Heart right ventricle (tissue), 16 donors: ENCODE data around the gene RAB6C. TPM values are rescaled to one million over a fixed set of nuclear protein-coding genes. Genes with fewer than 3 reads are reported as not detected.
"Not testable (repeated sequence)": the region's sequence is repeated elsewhere in the genome, so short reads cannot be mapped to it uniquely, and the experiment has no call there.

ENCODE experiments used
- ATAC-seq, 8 donors: fragments of 200-7000 bp; cut with Tn5 transposase; one replicate each; pipeline ENCODE4 v1.9.1; 2020; ENCODE audit warnings: mild to moderate bottlenecking in 8 of 8, moderate library complexity in 8 of 8, moderate number of reproducible peaks in 1 of 8
- DNase-seq, 2 donors: peaks; one replicate each; pipeline ENCODE4 v3.0.0-alpha.2; 2020
- H3K27ac ChIP-seq, 10 donors: fragments of 200-600 bp; sonication (generic) in 2 of 10; one replicate each; pipeline versions ENCODE4 v1.5.0 to v1.8.0; 2020 to 2022; ENCODE audit warnings: mild to moderate bottlenecking in 3 of 10
- H3K27me3 ChIP-seq, 7 donors: fragments of 200-600 bp; one replicate each; pipeline ENCODE4 v1.8.0; 2021 to 2022; ENCODE audit warnings: mild to moderate bottlenecking in 2 of 7
- H3K36me3 ChIP-seq, 9 donors: fragments of 200-600 bp; sonication (generic) in 1 of 9; one replicate each; pipeline versions ENCODE4 v1.5.0 to v1.8.0; 2020 to 2022; ENCODE audit warnings: mild to moderate bottlenecking in 2 of 9
- H3K4me1 ChIP-seq, 9 donors: fragments of 200-600 bp; sonication (generic) in 1 of 9; one replicate each; pipeline versions ENCODE4 v1.5.0 to v1.8.0; 2020 to 2022; ENCODE audit warnings: mild to moderate bottlenecking in 4 of 9
- H3K4me3 ChIP-seq, 10 donors: fragments of 200-600 bp; sonication (generic) in 2 of 10; one replicate each; pipeline versions ENCODE4 v1.5.0 to v1.8.0; 2020 to 2022; ENCODE audit warnings: mild to moderate bottlenecking in 7 of 10, moderate library complexity in 2 of 10
- H3K9me3 ChIP-seq, 11 donors: fragments of 200-600 bp in 10 of 11; sonication (generic) in 2 of 11; one replicate each; pipeline versions ENCODE4 v1.5.0 to v1.8.0; 2013 to 2022; ENCODE audit warnings: mild to moderate bottlenecking in 2 of 11, control low read depth in 1 of 11, moderate library complexity in 1 of 11
- WGBS, 2 donors: extraction: QIAGEN DNeasy Blood & Tissue Kit; methylation state at CpG; one replicate each; pipeline ENCODE4 v1.1.7; 2013; ENCODE audit warnings: inconsistent platforms in 1 of 2; 5-methylcytosine and 5-hydroxymethylcytosine counted together
- intact Hi-C, 10 donors: fragments of 100-400 bp; cut with DNase I; formaldehyde crosslinking; loops; one replicate each; pipeline versions ENCODE4 v1.11.1 to v1.14.2; 2022
- polyA plus RNA-seq, 2 donors: library from polyadenylated mRNA; stranded (reverse); fragments of 200-250 nt; gene quantifications; one replicate each; pipeline ENCODE4 v1.2.3, GENCODE V29; 2013
- total RNA-seq, 10 donors: library from RNA; stranded (reverse); fragmentation: NEBNext Ultra II Directional in 3 of 10; extraction: Animal tissue kit (Norgen Biotek cat#: 25700) in 3 of 10; gene quantifications; one replicate each; pipeline versions ENCODE4 v1.2.1 to v1.2.4, GENCODE V29; 2021 to 2023
- TF ChIP-seq, protein P1 (sequence below), 9 donors: fragments of 200-600 bp; sonication (generic) in 2 of 9; IDR thresholded peaks; one replicate each; pipeline versions ENCODE4 v1.5.0 to v1.8.0; 2021 to 2022; ENCODE audit warnings: antibody characterized with exemption in 9 of 9, mild to moderate bottlenecking in 5 of 9, moderate library complexity in 1 of 9
- donor health status: Arrhythmogenic right ventricular cardiomyopathy.
- donor health status: ischemic (EF 13 %, LVEDD 7.1; RV severe dilation, severe dysfunction).
- donor health status: healthy with polysubstance abuse.
- donor health status: DM: no; HTN: yes; CAD: no.
- donor health status: DM: no; HTN: no; CAD: no.
- donor health status: ischemic (EF 25% LVEDD 6.9; RV normal size, moderate dysfunction).
- donor health status: ischemic (EF 25% LVEDD 5.7; RV mildly dilated, moderate dysfunction).
- donor health status: healthy.
- donor health status: DM: yes; HTN: yes; CAD: no.
- donor health status: Ischemic cardiomyopathy.
- donor health status: ischemic (EF 35%, LVEDD 5.7; RV mildly dilated, moderate dysfunction).
- donor health status: nonischemic (EF 11% LVEDD 7.7; RV severe dilation, severe dysfunction).
- donor health status: DM: yes; HTN: yes; CAD: no.
- donor health status: PGD.
- donor health status: ischemic (EF 29% LVEDD 5.4; RV normal size, mild dysfunction).
- donor health status: nonischemic (EF 23%, LVEDD 6.1; RV moderate dilation, normal function).

Gene RAB6C
- total and polyA plus RNA-seq, 12 donors, result 0.06 to 0.24 (median 0.21) TPM; not detected in 6

DNA sequence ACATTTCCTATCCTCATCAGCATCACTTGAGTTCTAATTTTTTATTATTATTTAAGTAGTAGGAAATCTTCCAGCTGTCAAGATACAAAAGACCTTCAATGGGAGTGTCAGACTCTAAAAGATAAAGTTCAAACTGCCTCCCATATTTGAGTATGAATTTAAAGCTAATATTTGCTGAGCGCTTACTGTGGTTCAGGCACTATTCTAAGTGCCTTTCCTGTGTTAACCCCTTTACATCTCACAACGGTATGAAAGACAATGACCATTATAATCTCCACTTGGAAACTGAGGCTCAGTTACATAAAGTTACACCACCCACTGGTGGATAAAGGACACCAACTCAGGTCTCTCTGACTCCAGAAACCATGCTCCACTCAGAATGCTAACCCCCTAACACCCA, 39.9 kb downstream of the RAB6C start:
- TF ChIP-seq, protein P1, sequence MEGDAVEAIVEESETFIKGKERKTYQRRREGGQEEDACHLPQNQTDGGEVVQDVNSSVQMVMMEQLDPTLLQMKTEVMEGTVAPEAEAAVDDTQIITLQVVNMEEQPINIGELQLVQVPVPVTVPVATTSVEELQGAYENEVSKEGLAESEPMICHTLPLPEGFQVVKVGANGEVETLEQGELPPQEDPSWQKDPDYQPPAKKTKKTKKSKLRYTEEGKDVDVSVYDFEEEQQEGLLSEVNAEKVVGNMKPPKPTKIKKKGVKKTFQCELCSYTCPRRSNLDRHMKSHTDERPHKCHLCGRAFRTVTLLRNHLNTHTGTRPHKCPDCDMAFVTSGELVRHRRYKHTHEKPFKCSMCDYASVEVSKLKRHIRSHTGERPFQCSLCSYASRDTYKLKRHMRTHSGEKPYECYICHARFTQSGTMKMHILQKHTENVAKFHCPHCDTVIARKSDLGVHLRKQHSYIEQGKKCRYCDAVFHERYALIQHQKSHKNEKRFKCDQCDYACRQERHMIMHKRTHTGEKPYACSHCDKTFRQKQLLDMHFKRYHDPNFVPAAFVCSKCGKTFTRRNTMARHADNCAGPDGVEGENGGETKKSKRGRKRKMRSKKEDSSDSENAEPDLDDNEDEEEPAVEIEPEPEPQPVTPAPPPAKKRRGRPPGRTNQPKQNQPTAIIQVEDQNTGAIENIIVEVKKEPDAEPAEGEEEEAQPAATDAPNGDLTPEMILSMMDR (IDR thresholded peaks at IDR 0.05), result no peak
- no peaks in the 10 kb centered on the region for H3K4me1 ChIP-seq
- 79% methylated on average over 2 of the region's 2 CpGs for WGBS, 2 donors
- H3K4me3 ChIP-seq, result no peak overlapping the region
- no peak overlapping the region for H3K27ac ChIP-seq
- no peak for ATAC-seq
- no peak for DNase-seq
- H3K36me3 ChIP-seq, result no peaks in the 10 kb centered on the region
- intact Hi-C loops, result no loop called here
- peaks cover 0 to 4% (median 0%) of the 10 kb centered on the region in 7 donors for H3K27me3 ChIP-seq
- H3K9me3 ChIP-seq, result peaks cover 0 to 10% (median 0%) of the 10 kb centered on the region in 11 donors

DNA sequence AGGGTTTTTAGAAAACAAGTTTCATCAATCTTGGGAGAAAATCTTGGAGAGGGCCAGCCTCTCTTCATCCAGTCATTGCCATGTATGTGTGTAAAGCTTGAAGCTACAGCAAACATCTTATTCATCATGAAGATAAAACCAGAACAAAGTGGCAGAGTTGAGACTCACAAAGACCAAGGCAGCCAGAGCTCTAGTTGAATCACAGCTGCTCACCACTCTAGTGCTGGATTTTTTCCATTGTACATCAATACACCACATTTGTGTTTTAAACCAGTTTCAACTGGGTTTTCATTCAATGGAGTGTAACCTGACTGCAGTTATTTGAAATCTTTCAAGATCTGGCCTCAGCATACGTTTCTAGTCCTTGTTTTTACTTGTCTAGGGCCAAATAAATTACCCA, 40.6 kb downstream of the RAB6C start:
- ATAC-seq, H3K27me3 ChIP-seq, H3K9me3 ChIP-seq, DNase-seq, H3K4me3 ChIP-seq, H3K27ac ChIP-seq, H3K4me1 ChIP-seq, H3K36me3 ChIP-seq, intact Hi-C loops: not testable (repeated sequence)
- WGBS, 2 donors, result 11 to 31% methylated on average over 1 of the region's 1 CpG

DNA sequence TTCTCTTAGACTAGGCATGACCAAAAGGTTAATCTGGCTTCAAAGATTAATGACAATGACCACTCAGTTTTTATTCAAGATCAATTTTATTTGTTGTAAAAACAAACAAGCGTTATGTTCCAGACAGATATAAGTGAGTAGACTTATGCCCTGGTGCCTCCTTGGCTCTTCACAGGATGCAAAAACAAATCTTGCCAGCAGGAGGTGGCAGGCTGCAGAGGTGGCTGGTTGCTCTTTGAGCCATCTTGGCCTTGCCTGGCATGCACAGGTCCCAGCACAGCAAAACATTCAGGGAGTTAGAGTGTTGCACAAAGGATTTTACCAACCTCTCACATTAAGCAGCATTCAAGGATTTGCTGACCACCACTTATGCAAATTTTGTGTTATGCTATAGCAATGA, 46.5 kb downstream of the RAB6C start:
- ATAC-seq, H3K4me3 ChIP-seq, H3K27me3 ChIP-seq, H3K4me1 ChIP-seq, DNase-seq, H3K36me3 ChIP-seq, intact Hi-C loops, H3K27ac ChIP-seq, H3K9me3 ChIP-seq: not testable (repeated sequence)
- 78 to 86% methylated on average over 1 of the region's 1 CpG for WGBS, 2 donors

Other genes starting within 250 kb of the RAB6C start
- gene POTEF, start 149.6 kb downstream of the RAB6C start, total RNA-seq, result not detected
- not detected for gene POTEF, start 149.6 kb downstream of the RAB6C start, polyA plus RNA-seq
- gene CCDC74B, start 165.4 kb downstream of the RAB6C start, total RNA-seq, result 1 to 10 TPM in 1 of 10 donors, under 1 TPM in 8, not detected in 1; 0.25 to 1.4 (median 0.47) TPM
- under 1 TPM; 0.66 to 0.86 TPM for gene CCDC74B, start 165.4 kb downstream of the RAB6C start, polyA plus RNA-seq
- 10 to 100 TPM; 21.9 to 33.6 (median 25.9) TPM for gene SMPD4, start 201.9 kb downstream of the RAB6C start, total RNA-seq
- 10 to 100 TPM; 31.6 to 60.6 TPM for gene SMPD4, start 201.9 kb downstream of the RAB6C start, polyA plus RNA-seq
- gene MZT2B, start 202.6 kb downstream of the RAB6C start, total RNA-seq, result 100 to 1,000 TPM; 297 to 528 (median 396) TPM
- 100 to 1,000 TPM; 499 to 911 TPM for gene MZT2B, start 202.6 kb downstream of the RAB6C start, polyA plus RNA-seq
- 100 to 1,000 TPM in 1 of 10 donors, 10 to 100 TPM in 3, 1 to 10 TPM in 6; 2.3 to 109 (median 8.7) TPM for gene TUBA3E, start 218.8 kb downstream of the RAB6C start, total RNA-seq
- 100 to 1,000 TPM in 1 of 2 donors, 10 to 100 TPM in 1; 48.3 to 286 TPM for gene TUBA3E, start 218.8 kb downstream of the RAB6C start, polyA plus RNA-seq